H1 (cell line): ENCODE measurements around the gene MAGI1.

ENCODE experiments used
- KDM1A ChIP-seq: fragments of 200-600, 300-600 bp; sonication (generic); IDR thresholded peaks from 2 replicates; pipeline ENCODE4 v1.7.1; 2016; ENCODE audit warnings: mild to moderate bottlenecking, low read length, borderline replicate concordance
- POLR2A ChIP-seq, 2 experiments: IDR thresholded peaks; 1 replicate in 1 of 2; 2 replicates in 1 of 2; pipeline ENCODE4 v1.6.1; 2011; ENCODE audit warnings: low read depth in 2 of 2, low read length in 2 of 2, mild to moderate bottlenecking in 2 of 2; ENCODE audit errors: control extremely low read depth in 1 of 2
- SUZ12 ChIP-seq: fragments of 200-600 bp; sonication (generic); IDR thresholded peaks from 2 replicates; pipeline ENCODE4 v1.6.1; 2012; ENCODE audit warnings: mild to moderate bottlenecking, inconsistent platforms, low read length, moderate library complexity, mixed read lengths

DNA sequence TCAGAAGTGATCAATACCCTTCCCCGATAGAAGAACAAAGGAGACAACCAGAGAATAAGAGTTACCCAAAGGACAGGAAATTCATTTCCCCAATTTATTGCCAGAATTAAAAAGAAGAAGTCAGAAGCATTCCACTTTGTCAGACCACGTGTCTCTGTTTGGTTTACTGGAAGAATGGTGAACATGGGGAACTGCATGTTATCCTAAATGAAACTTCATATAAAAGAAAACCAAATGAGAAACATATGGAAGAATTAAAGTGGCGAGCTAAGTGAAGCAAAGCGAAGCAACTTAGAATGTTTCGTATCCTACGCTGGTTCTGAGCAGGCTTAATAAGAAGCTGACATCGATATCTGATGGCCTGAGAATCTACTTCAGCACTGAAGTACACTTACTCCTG, 190.7 kb downstream of the MAGI1 start:
- TF ChIP-seq SUZ12 (no peak), KDM1A (no peak), POLR2A (IDR thresholded peaks at IDR 0.05; ENCODE audit: control extremely low read depth in 1 of 2, low read depth in 2 of 2, low read length in 2 of 2) (no peak)
